GM13977 (cell line): ENCODE measurements around the gene JADE2.
A peak's percentile ranks its signal among the peaks of the same experiment; 100 is the strongest.

Source experiments
- DNase-seq: peaks from one replicate; pipeline ENCODE4 v3.0.0; 2012; ENCODE audit warnings: low spot score
- in situ Hi-C: fragments of 300-500 bp; cut with MboI; formaldehyde crosslinking; loops from one replicate; pipeline ENCODE4 v1.12.0; 2022; ENCODE audit warnings: low sequenced_read_pairs, low pct_unique_long_range_greater_than_20kb, mixed read lengths, inconsistent platforms; ENCODE audit not compliant: unreplicated experiment
- TF ChIP-seq, protein P1 (sequence below): IDR thresholded peaks from 2 replicates; pipeline ENCODE4 v1.5.1; 2012; ENCODE audit warnings: mild to moderate bottlenecking, control low read depth; ENCODE audit not compliant: insufficient read depth; ENCODE audit errors: extremely low read depth, missing control alignments

JADE2 gene

DNA sequence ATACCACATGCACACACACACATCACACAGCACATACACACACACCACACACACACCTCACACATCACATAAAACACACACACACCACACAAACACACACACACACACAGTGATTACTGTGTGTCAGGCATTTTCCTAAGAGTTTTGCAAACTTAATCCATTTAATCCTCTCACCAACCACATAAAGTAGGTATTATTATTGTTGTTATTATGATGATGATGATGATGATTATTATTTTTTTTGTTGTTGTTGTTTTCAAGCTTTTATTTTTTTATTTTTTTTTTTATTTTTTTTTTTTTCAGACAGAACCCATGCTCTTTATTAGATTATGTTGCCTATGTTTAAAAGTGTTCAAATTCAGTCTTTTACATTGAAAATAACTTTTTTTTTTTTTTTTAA lies 31.5 kb downstream of the JADE2 start:
- no peak for DNase-seq
- TF ChIP-seq, protein P1, sequence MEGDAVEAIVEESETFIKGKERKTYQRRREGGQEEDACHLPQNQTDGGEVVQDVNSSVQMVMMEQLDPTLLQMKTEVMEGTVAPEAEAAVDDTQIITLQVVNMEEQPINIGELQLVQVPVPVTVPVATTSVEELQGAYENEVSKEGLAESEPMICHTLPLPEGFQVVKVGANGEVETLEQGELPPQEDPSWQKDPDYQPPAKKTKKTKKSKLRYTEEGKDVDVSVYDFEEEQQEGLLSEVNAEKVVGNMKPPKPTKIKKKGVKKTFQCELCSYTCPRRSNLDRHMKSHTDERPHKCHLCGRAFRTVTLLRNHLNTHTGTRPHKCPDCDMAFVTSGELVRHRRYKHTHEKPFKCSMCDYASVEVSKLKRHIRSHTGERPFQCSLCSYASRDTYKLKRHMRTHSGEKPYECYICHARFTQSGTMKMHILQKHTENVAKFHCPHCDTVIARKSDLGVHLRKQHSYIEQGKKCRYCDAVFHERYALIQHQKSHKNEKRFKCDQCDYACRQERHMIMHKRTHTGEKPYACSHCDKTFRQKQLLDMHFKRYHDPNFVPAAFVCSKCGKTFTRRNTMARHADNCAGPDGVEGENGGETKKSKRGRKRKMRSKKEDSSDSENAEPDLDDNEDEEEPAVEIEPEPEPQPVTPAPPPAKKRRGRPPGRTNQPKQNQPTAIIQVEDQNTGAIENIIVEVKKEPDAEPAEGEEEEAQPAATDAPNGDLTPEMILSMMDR: no peak
- in situ Hi-C loops: no loop called here

GRCh38 chr5:134559672-134560071 lies 34.2 kb downstream of the JADE2 start:
- in situ Hi-C loops: no loop called here
- DNase-seq: no peak
- TF ChIP-seq, protein P1: no peak

DNA sequence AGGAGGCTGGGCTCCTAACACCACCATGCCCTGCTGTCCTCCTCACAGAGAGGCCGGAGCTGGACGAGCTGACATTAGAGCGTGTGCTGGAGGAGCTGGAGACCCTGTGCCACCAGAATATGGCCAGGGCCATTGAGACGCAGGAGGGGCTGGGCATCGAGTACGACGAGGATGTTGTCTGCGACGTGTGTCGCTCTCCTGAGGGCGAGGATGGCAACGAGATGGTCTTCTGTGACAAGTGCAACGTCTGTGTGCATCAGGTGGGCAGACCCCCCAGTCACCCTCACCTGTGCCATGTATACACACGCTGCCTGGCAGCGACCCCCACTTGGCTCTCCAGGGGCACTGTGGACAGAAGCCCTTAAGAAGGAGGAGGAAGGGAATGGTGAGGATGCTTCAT lies 35.2 kb downstream of the JADE2 start:
- no peak for DNase-seq
- in situ Hi-C loops: no loop called here
- TF ChIP-seq, protein P1: no peak

DNA sequence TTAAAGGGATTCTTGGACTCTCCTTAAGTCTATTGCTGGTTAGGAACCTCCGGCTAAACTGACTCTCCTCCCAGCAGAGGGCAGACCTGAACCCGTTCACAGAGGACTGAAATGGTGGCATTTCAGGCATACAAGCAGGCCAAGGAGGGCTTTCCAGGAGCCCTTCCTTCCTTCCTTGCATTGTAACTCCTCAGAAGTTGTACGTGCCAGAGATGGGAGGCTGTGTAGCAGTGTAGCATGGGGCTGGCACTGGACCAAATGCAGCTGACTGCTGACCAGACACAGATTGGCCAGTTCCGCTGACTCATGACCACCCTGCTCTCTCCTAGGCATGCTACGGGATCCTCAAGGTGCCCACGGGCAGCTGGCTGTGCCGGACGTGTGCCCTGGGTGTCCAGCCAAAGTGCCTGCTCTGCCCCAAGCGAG lies 36.4 kb downstream of the JADE2 start:
- in situ Hi-C loops: no loop called here
- no peak for DNase-seq
- TF ChIP-seq, protein P1: peak; percentile 36

- no peak for DNase-seq
- in situ Hi-C loops: no loop called here
- TF ChIP-seq, protein P1: no peak
Observed at GRCh38 chr5:134563221-134563620, 37.8 kb downstream of the JADE2 start.

GRCh38 chr5:134563962-134564361 lies 38.5 kb downstream of the JADE2 start:
- TF ChIP-seq, protein P1: no peak
- no peak for DNase-seq
- in situ Hi-C loops: no loop called here

GRCh38 chr5:134564396-134564795 lies 38.9 kb downstream of the JADE2 start:
- in situ Hi-C loops: no loop called here
- TF ChIP-seq, protein P1: no peak
- DNase-seq: no peak
